ENCODE results near the gene FANCD2.
"Not testable (repeated sequence)": the region's sequence is repeated elsewhere in the genome, so short reads cannot be mapped to it uniquely, and the experiment has no call there.

The FANCD2 gene

GRCh38 chr3:10108091-10108490, 81.9 kb downstream of the FANCD2 start, which contains the start of gene FANCD2OS:
Gene FANCD2OS, minus strand, starts transcription at chr3:10108255. Its CDS starts 3,481 bp downstream, at chr3:10104774.
- DNase-seq: no peak

- peak; percentile 88 for DNase-seq
Observed at GRCh38 chr3:10115326-10116137, 89.3 kb downstream of the FANCD2 start, which contains the start of gene BRK1. Gene BRK1, plus strand, starts transcription at chr3:10115675. Its CDS starts 27 bp downstream, at chr3:10115702.

GRCh38 chr3:10116138-10116460, 89.9 kb downstream of the FANCD2 start:
- DNase-seq: no peak

GRCh38 chr3:10116928-10117327, 90.7 kb downstream of the FANCD2 start:
- no peak for DNase-seq

- no peak for DNase-seq
Observed at GRCh38 chr3:10119376-10119775, 93.1 kb downstream of the FANCD2 start.

GRCh38 chr3:10121064-10121463, 94.8 kb downstream of the FANCD2 start:
- no peak for DNase-seq

- DNase-seq: no peak
Observed at GRCh38 chr3:10122724-10123123, 96.5 kb downstream of the FANCD2 start.

GRCh38 chr3:10135872-10136271, 109.6 kb downstream of the FANCD2 start:
- not testable (repeated sequence) for DNase-seq

GRCh38 chr3:10136426-10137005, 110.3 kb downstream of the FANCD2 start:
- DNase-seq: no peak

- DNase-seq: no peak
Observed at GRCh38 chr3:10137178-10137577, 110.9 kb downstream of the FANCD2 start.

- peak; percentile 37 for DNase-seq
Observed at GRCh38 chr3:10140996-10141546, 114.8 kb downstream of the FANCD2 start.

- no peak for DNase-seq
Observed at GRCh38 chr3:10142707-10143560, 116.7 kb downstream of the FANCD2 start.

GRCh38 chr3:10145685-10146084, 119.4 kb downstream of the FANCD2 start:
- DNase-seq: no peak

- no peak for DNase-seq
Observed at GRCh38 chr3:10149226-10149625, 123.0 kb downstream of the FANCD2 start.

GRCh38 chr3:10150987-10151386, 124.8 kb downstream of the FANCD2 start:
- no peak for DNase-seq
